ENCODE data around the gene SAMD11. TPM values are rescaled to one million over a fixed set of nuclear protein-coding genes. Genes with fewer than 3 reads are reported as not detected.

Gene SAMD11
- total and polyA plus RNA-seq, 2 experiments from 2014 or later = 32.2 to 146 TPM

DNA sequence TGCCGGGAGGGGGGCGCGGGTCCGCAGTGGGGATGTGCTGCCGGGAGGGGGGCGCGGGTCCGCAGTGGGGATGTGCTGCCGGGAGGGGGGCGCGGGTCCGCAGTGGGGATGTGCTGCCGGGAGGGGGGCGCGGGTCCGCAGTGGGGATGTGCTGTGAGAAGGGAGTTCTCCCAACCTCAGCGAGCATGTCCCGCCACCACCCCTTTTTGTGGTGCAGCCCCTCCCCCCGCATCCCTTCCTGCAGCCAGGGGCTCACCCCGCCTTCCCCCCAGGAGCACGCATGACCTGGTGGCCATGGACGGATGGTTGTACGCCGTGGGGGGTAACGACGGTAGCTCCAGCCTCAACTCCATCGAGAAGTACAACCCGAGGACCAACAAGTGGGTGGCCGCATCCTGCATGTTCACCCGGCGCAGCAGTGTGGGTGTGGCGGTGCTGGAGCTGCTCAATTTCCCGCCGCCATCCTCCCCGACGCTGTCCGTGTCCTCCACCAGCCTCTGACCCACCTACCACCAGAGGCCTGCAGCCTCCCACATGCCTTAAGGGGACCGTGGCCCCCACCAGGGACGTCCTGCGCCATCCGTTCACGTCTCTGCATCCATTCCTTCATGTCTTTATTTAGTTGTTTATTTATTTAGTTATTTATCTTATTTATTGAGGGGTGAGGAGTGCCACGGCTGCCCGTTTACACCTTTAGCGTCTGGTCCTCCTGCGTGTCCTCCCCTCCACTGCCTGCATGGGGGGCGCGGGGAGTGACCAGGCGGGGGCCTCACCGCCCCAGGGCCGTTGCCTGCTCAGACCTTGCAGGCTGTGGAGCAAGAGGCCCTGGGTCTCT is 41.2 kb downstream of the SAMD11 start:
- no peak overlapping the region for H3K27ac ChIP-seq
- peaks cover 47% of the 10 kb centered on the region for H3K27me3 ChIP-seq
- DNase-seq (ENCODE audit: low read depth in 1 of 2, low spot score in 1 of 2) = no peak
- H3K36me3 ChIP-seq = no peaks in the 10 kb centered on the region
- no peak overlapping the region for H3K4me3 ChIP-seq
- TF ChIP-seq CTCF (IDR thresholded peaks at IDR 0.05; ENCODE audit: low read depth, low read length) = no peak
- H3K9me3 ChIP-seq (ENCODE audit: low read depth) = no peaks in the 10 kb centered on the region
- no peaks in the 10 kb centered on the region for H3K4me1 ChIP-seq (ENCODE audit: low read depth)

- Histone ChIP-seq H3K27me3 (peaks cover 54% of the 10 kb centered on the region), H3K4me3 (no peak overlapping the region), H3K9me3 (ENCODE audit: low read depth) (no peaks in the 10 kb centered on the region), H3K27ac (no peak overlapping the region), H3K4me1 (ENCODE audit: low read depth) (no peaks in the 10 kb centered on the region), H3K36me3 (no peaks in the 10 kb centered on the region)
- no peak for TF ChIP-seq CTCF (IDR thresholded peaks at IDR 0.05; ENCODE audit: low read depth, low read length)
- DNase-seq (ENCODE audit: low read depth in 1 of 2, low spot score in 1 of 2) = no peak
These were observed 41.9 kb downstream of the SAMD11 start for GRCh38 chr1:965526-966134.

DNA sequence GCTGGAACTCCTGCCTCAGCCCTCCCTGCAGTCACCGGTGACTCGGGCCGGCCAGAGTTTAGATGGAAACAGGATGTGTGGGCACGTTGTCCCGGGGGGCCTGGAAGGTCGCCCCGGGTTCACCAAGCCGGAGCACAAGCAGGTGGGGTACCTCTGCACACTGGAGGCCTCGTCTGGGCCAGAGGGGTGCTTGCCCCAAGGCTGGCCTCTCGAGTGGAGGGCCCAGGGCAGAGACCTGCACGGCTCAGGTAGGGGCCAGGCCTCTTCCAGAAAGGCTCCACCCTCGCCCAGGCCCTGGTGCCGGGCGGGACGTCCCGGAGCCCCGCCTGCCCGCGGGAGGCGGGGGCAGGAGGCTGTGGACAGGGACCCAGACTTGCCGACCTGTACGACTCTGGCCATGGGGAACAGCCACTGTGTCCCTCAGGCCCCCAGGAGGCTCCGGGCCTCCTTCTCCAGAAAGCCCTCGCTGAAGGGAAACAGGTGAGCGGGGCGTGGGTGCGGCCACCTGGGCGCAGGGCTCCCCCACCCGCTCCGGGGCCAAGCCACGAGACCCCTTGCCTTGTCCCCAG is 42.5 kb downstream of the SAMD11 start, which contains the start of gene PLEKHN1:
Gene PLEKHN1, plus strand, starts transcription at position 348 of the 569 bp plus-strand sequence. Its CDS starts 50 bp downstream, at position 398.
- Histone ChIP-seq H3K9me3 (ENCODE audit: low read depth) (no peaks in the 10 kb centered on the region), H3K4me3 (peak within 1 kb of the TSS; percentile 20), H3K36me3 (no peaks in the 10 kb centered on the region), H3K4me1 (ENCODE audit: low read depth) (no peaks in the 10 kb centered on the region), H3K27me3 (peaks cover 60% of the 10 kb centered on the region), H3K27ac (no peak within 1 kb of the TSS)
- no peak for TF ChIP-seq CTCF (IDR thresholded peaks at IDR 0.05; ENCODE audit: low read depth, low read length)
- DNase-seq (ENCODE audit: low read depth in 1 of 2, low spot score in 1 of 2) = peak in 1 of 2 donors; percentile 33

DNA sequence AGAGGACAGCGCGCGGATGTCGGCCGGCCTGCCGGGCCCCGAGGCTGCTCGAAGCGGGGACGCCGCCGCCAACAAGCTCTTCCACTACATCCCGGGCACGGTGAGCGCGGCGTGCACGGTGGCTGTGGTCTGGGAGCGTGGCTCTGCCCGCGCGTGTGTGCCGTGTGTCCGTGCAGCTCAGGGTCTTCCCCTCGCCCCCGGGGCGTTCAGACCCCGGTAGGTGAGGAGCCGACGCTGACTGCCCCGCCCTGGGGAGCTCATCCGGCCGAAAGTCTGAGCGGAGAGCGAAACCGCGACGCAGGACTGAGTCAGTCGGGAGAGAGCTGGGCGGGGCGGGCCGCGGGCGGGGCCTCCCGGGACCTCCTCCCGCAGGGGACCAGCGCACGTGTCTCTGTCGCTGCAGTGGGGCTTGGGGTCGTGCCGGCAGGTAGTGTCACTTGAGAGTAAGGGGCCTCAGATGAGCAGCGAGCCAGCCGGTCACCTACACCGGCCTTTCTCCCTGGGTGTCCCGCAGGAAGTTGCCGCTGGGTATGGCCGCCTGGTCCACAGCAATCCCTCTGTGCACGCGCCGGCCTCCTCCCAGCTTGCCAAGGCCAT is 43.1 kb downstream of the SAMD11 start:
- peak; percentile 55 to 56 for DNase-seq (ENCODE audit: low read depth in 1 of 2, low spot score in 1 of 2)
- Histone ChIP-seq H3K4me3 (peak overlapping the region; percentile 20), H3K9me3 (ENCODE audit: low read depth) (no peaks in the 10 kb centered on the region), H3K36me3 (no peaks in the 10 kb centered on the region), H3K27ac (no peak overlapping the region), H3K27me3 (peaks cover 66% of the 10 kb centered on the region), H3K4me1 (ENCODE audit: low read depth) (no peaks in the 10 kb centered on the region)
- no peak for TF ChIP-seq CTCF (IDR thresholded peaks at IDR 0.05; ENCODE audit: low read depth, low read length)

GRCh38 chr1:967466-968343 is 44.0 kb downstream of the SAMD11 start:
- no peaks in the 10 kb centered on the region for H3K36me3 ChIP-seq
- no peaks in the 10 kb centered on the region for H3K9me3 ChIP-seq (ENCODE audit: low read depth)
- no peak for TF ChIP-seq CTCF (IDR thresholded peaks at IDR 0.05; ENCODE audit: low read depth, low read length)
- H3K27me3 ChIP-seq = peaks cover 75% of the 10 kb centered on the region
- no peak for DNase-seq (ENCODE audit: low read depth in 1 of 2, low spot score in 1 of 2)
- no peak overlapping the region for H3K27ac ChIP-seq
- no peaks in the 10 kb centered on the region for H3K4me1 ChIP-seq (ENCODE audit: low read depth)
- no peak overlapping the region for H3K4me3 ChIP-seq
